ENCODE data around the gene PCNA. TPM values are rescaled to one million over a fixed set of nuclear protein-coding genes. Genes with fewer than 3 reads are reported as not detected.

PCNA gene
- polyA plus RNA-seq, 1 donor (not counting 4 experiments of a cell fraction or from before 2014, with no cell fraction given), result 130 TPM

DNA sequence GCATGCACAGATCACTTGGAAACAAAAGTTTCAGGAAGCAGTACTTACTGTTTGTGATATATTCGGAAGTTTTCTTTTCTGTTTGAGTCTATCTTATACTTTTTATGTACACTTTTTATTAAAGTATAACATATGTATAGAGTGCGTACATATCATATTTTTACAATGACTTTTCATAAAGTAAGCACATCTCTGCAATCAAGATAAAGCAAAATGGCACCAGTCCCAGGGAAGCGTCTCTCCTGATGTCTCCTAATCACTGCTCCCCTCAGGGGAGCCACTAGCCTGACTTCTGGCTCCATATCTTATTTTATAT is 33.4 kb upstream of the PCNA start:
- peaks cover 6% of the 10 kb centered on the region for H3K9me1 ChIP-seq (ENCODE audit: control insufficient read depth, extremely low read depth, insufficient read depth, low read length)
- H3K79me2 ChIP-seq (ENCODE audit: control insufficient read depth, insufficient read depth, low read length), result peaks cover 68% of the 10 kb centered on the region
- no peak for TF ChIP-seq EZH2 (IDR thresholded peaks at IDR 0.05; ENCODE audit: low read length)
- TF ChIP-seq, protein P1, sequence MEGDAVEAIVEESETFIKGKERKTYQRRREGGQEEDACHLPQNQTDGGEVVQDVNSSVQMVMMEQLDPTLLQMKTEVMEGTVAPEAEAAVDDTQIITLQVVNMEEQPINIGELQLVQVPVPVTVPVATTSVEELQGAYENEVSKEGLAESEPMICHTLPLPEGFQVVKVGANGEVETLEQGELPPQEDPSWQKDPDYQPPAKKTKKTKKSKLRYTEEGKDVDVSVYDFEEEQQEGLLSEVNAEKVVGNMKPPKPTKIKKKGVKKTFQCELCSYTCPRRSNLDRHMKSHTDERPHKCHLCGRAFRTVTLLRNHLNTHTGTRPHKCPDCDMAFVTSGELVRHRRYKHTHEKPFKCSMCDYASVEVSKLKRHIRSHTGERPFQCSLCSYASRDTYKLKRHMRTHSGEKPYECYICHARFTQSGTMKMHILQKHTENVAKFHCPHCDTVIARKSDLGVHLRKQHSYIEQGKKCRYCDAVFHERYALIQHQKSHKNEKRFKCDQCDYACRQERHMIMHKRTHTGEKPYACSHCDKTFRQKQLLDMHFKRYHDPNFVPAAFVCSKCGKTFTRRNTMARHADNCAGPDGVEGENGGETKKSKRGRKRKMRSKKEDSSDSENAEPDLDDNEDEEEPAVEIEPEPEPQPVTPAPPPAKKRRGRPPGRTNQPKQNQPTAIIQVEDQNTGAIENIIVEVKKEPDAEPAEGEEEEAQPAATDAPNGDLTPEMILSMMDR (optimal IDR thresholded peaks at IDR 0.05 in 1 of 3, IDR thresholded peaks at IDR 0.05 in 1 of 3, conservative IDR thresholded peaks at IDR 0.05 in 1 of 3; ENCODE audit: extremely low read depth in 1 of 3, insufficient read depth in 2 of 3, low read length in 3 of 3), result no peak
- no peaks in the 10 kb centered on the region for H3K36me3 ChIP-seq (ENCODE audit: control insufficient read depth in 2 of 2, extremely low read depth in 1 of 2, insufficient read depth in 2 of 2, low read length in 2 of 2)
- no peak for FAIRE-seq
- H3K27ac ChIP-seq (ENCODE audit: control insufficient read depth, insufficient read depth, low read length), result peak overlapping the region; percentile 79
- H3K9me3 ChIP-seq (ENCODE audit: control insufficient read depth, low read depth, low read length), result no peaks in the 10 kb centered on the region
- peak overlapping the region in 2 of 3 experiments; percentile 37 to 42 for H3K4me3 ChIP-seq (ENCODE audit: control insufficient read depth in 2 of 3, extremely low read depth in 1 of 3, insufficient read depth in 2 of 3, low read depth in 1 of 3, low read length in 3 of 3)
- H3K27me3 ChIP-seq (ENCODE audit: control insufficient read depth, extremely low read depth, insufficient read depth, low read length), result no peaks in the 10 kb centered on the region
- H3K9ac ChIP-seq (ENCODE audit: control insufficient read depth, extremely low read depth, insufficient read depth, low read length), result no peak overlapping the region
- no peak for DNase-seq (ENCODE audit: low read depth, low spot score)
- H3K4me1 ChIP-seq (ENCODE audit: control insufficient read depth, extremely low read depth, insufficient read depth, low read length), result peaks cover 35% of the 10 kb centered on the region
- dilution Hi-C loops (cut with MboI; ENCODE audit: extremely low pct_ligation_motif_present, low sequenced_read_pairs), result no loop called here
- H4K20me1 ChIP-seq (ENCODE audit: control insufficient read depth, extremely low read depth, insufficient read depth, low read length), result no peaks in the 10 kb centered on the region
- peak overlapping the region; percentile 68 for H3K4me2 ChIP-seq (ENCODE audit: control insufficient read depth, extremely low read depth, insufficient read depth, low read depth, low read length)
- no peak overlapping the region for H2AFZ ChIP-seq (ENCODE audit: control insufficient read depth, low read length)

DNA sequence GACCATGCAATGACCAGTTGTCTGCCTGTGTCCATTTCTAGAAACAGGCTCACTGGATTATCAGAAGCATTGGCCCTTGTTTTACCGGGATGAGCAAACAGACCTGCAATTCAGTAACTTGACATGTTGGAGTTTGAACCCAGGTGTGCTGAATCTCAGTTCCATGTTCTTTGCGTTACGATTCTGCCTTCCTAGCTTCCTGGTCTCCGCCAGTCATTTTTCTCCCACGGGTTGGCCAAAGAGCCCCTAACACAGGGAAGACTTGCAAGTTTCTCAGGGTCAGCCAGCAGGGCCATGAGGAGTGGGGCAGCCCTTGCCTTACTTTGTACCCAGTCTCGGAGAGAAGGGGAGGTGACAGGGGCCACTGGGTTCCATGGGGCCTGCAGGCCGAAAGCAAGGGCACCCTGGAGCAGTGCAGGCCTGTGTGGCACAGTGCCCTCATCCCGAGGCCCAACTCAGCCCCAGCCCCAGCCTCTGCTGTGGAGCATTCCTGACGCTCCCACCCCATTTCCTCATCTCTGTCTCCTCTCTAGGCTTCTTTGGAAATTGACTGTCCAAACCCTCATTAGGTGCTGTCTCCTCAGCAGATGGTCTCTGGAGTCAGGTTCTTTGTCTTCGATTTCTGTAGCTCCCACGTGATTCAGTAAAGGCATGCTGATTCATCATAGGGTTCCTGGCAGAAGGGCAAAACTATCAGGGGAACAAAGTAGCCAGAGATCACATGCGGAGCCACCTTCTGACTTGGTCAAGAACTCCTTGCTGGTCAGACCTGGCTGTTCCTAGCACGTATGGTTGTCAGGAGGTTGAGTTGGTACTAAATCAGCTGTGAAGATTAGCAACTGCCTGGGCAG is 30.7 kb upstream of the PCNA start:
- no peak overlapping the region for H2AFZ ChIP-seq (ENCODE audit: control insufficient read depth, low read length)
- FAIRE-seq (peak; percentile 46), DNase-seq (ENCODE audit: low read depth, low spot score) (no peak)
- H3K9me1 ChIP-seq (ENCODE audit: control insufficient read depth, extremely low read depth, insufficient read depth, low read length), result peaks cover 3% of the 10 kb centered on the region
- peaks cover 64% of the 10 kb centered on the region for H3K79me2 ChIP-seq (ENCODE audit: control insufficient read depth, insufficient read depth, low read length)
- no peaks in the 10 kb centered on the region for H3K9me3 ChIP-seq (ENCODE audit: control insufficient read depth, low read depth, low read length)
- H3K4me3 ChIP-seq (ENCODE audit: control insufficient read depth in 2 of 3, extremely low read depth in 1 of 3, insufficient read depth in 2 of 3, low read depth in 1 of 3, low read length in 3 of 3), result no peak overlapping the region
- no peaks in the 10 kb centered on the region for H3K36me3 ChIP-seq (ENCODE audit: control insufficient read depth in 2 of 2, extremely low read depth in 1 of 2, insufficient read depth in 2 of 2, low read length in 2 of 2)
- H3K27me3 ChIP-seq (ENCODE audit: control insufficient read depth, extremely low read depth, insufficient read depth, low read length), result no peaks in the 10 kb centered on the region
- H3K4me1 ChIP-seq (ENCODE audit: control insufficient read depth, extremely low read depth, insufficient read depth, low read length), result peaks cover 32% of the 10 kb centered on the region
- dilution Hi-C loops (cut with MboI; ENCODE audit: extremely low pct_ligation_motif_present, low sequenced_read_pairs), result no loop called here
- no peaks in the 10 kb centered on the region for H4K20me1 ChIP-seq (ENCODE audit: control insufficient read depth, extremely low read depth, insufficient read depth, low read length)
- no peak overlapping the region for H3K4me2 ChIP-seq (ENCODE audit: control insufficient read depth, extremely low read depth, insufficient read depth, low read depth, low read length)
- no peak overlapping the region for H3K27ac ChIP-seq (ENCODE audit: control insufficient read depth, insufficient read depth, low read length)
- TF ChIP-seq EZH2 (IDR thresholded peaks at IDR 0.05; ENCODE audit: low read length), result no peak
- TF ChIP-seq, protein P1 (optimal IDR thresholded peaks at IDR 0.05 in 1 of 3, IDR thresholded peaks at IDR 0.05 in 1 of 3, conservative IDR thresholded peaks at IDR 0.05 in 1 of 3; ENCODE audit: extremely low read depth in 1 of 3, insufficient read depth in 2 of 3, low read length in 3 of 3), result no peak
- no peak overlapping the region for H3K9ac ChIP-seq (ENCODE audit: control insufficient read depth, extremely low read depth, insufficient read depth, low read length)

Measured in keratinocyte (primary cell).